ENCODE results near the gene NT5DC4.

NT5DC4 gene

GRCh38 chr2:112773556-112773955, 52.7 kb downstream of the NT5DC4 start:
- H3K4me3 ChIP-seq (ENCODE audit: low read length), result no peak overlapping the region
- TF ChIP-seq CTCF (IDR thresholded peaks at IDR 0.05; ENCODE audit: insufficient read depth, low read depth, low read length, missing control alignments), result no peak
- peak; percentile 69 for DNase-seq (ENCODE audit: low read depth)

GRCh38 chr2:112774536-112775285, 53.9 kb downstream of the NT5DC4 start:
- peak; percentile 39 for DNase-seq (ENCODE audit: low read depth)
- no peak overlapping the region for H3K4me3 ChIP-seq (ENCODE audit: low read length)
- no peak for TF ChIP-seq CTCF (IDR thresholded peaks at IDR 0.05; ENCODE audit: insufficient read depth, low read depth, low read length, missing control alignments)

- TF ChIP-seq CTCF (IDR thresholded peaks at IDR 0.05; ENCODE audit: insufficient read depth, low read depth, low read length, missing control alignments), result no peak
- H3K4me3 ChIP-seq (ENCODE audit: low read length), result no peak overlapping the region
- DNase-seq (ENCODE audit: low read depth), result no peak
These were observed 55.3 kb downstream of the NT5DC4 start for GRCh38 chr2:112776113-112776512.

GRCh38 chr2:112777036-112777435, 56.2 kb downstream of the NT5DC4 start:
- H3K4me3 ChIP-seq (ENCODE audit: low read length), result no peak overlapping the region
- TF ChIP-seq CTCF (IDR thresholded peaks at IDR 0.05; ENCODE audit: insufficient read depth, low read depth, low read length, missing control alignments), result no peak
- DNase-seq (ENCODE audit: low read depth), result no peak

- no peak for TF ChIP-seq CTCF (IDR thresholded peaks at IDR 0.05; ENCODE audit: insufficient read depth, low read depth, low read length, missing control alignments)
- no peak overlapping the region for H3K4me3 ChIP-seq (ENCODE audit: low read length)
These were observed 58.8 kb downstream of the NT5DC4 start for GRCh38 chr2:112779598-112779997.

GRCh38 chr2:112782234-112782799, 61.5 kb downstream of the NT5DC4 start:
- peak overlapping the region; percentile 80 for H3K4me3 ChIP-seq (ENCODE audit: low read length)
- DNase-seq (ENCODE audit: low read depth), result no peak
- no peak for TF ChIP-seq CTCF (IDR thresholded peaks at IDR 0.05; ENCODE audit: insufficient read depth, low read depth, low read length, missing control alignments)

More at GRCh38 chr2:112779598-112779997, 58.8 kb downstream of the NT5DC4 start:
- no peak for DNase-seq (ENCODE audit: low read depth)
